PC-3 (cell line): ENCODE results near the gene PLIN4. TPM values are rescaled to one million over a fixed set of nuclear protein-coding genes. Genes with fewer than 3 reads are reported as not detected.

ENCODE experiments used
- ATAC-seq: fragments of 200-7000 bp; cut with Tn5 transposase; 2 replicates; pipeline ENCODE4 v1.9.1; 2020; ENCODE audit warnings: mild to moderate bottlenecking, moderate library complexity
- BruUV-seq: library from RNA; stranded (reverse); fragments of 400-500 nt; replicated peaks from 2 replicates; lab custom pipeline; 2021; lab: Mats Ljungman, UMichigan
- CTCF ChIA-PET: fragments of 300-600 bp; sonication (Branson Sonifier 250); formaldehyde crosslinking; loops from one replicate; lab custom pipeline; 2022; ENCODE audit warnings: antibody characterized with exemption; lab: Charles Lee
- POLR2A ChIA-PET: fragments of 300-600 bp; sonication (Branson Sonifier 250); formaldehyde crosslinking; loops from one replicate; lab custom pipeline; 2022; ENCODE audit warnings: antibody characterized with exemption; ENCODE audit not compliant: unreplicated experiment; lab: Charles Lee
- DNase-seq: peaks from one replicate; pipeline ENCODE4 v3.0.0-alpha.2; 2015
- H2AFZ ChIP-seq: fragments of 300-600 bp; sonication (generic); 2 replicates; pipeline ENCODE4 v1.6.0; 2016; ENCODE audit warnings: antibody characterized with exemption, low read length
- H3F3A ChIP-seq: fragments of 300-600 bp; sonication (generic); one replicate; pipeline ENCODE4 v1.6.0; 2017; ENCODE audit warnings: antibody characterized with exemption, low read length, control low read depth, mild to moderate bottlenecking; ENCODE audit not compliant: unreplicated experiment
- H3K27ac ChIP-seq: fragments of 300-600 bp; sonication (generic); 2 replicates; pipeline ENCODE4 v1.5.1; 2016; ENCODE audit warnings: mild to moderate bottlenecking, low read length
- H3K27me3 ChIP-seq: fragments of 300-600 bp; sonication (generic); 2 replicates; pipeline ENCODE4 v1.6.1; 2016; ENCODE audit warnings: low read length, mixed read lengths
- H3K36me3 ChIP-seq: fragments of 300-600 bp; sonication (generic); 2 replicates; pipeline ENCODE4 v1.6.1; 2016; ENCODE audit warnings: low read depth, mixed run types, low read length, mixed read lengths
- H3K4me1 ChIP-seq: fragments of 300-600 bp; sonication (generic); 2 replicates; pipeline ENCODE4 v1.5.1; 2016; ENCODE audit warnings: low read length; ENCODE audit not compliant: insufficient read depth
- H3K4me2 ChIP-seq: fragments of 300-600 bp; sonication (generic); 2 replicates; pipeline ENCODE4 v1.6.0; 2016; ENCODE audit warnings: low read length
- H3K4me3 ChIP-seq: fragments of 300-600 bp; sonication (generic); 2 replicates; pipeline ENCODE4 v1.5.1; 2016; ENCODE audit warnings: mild to moderate bottlenecking, low read length, mixed read lengths
- H3K79me2 ChIP-seq: fragments of 300-600 bp; sonication (generic); 2 replicates; pipeline ENCODE4 v1.6.1; 2017; ENCODE audit warnings: low read length, mixed read lengths
- H3K9ac ChIP-seq: fragments of 300-600 bp; sonication (generic); 2 replicates; pipeline ENCODE4 v1.6.0; 2016; ENCODE audit warnings: mild to moderate bottlenecking, low read length
- H3K9me2 ChIP-seq: fragments of 300-600 bp; sonication (generic); replicated peaks from 2 replicates; pipeline ENCODE4 v1.6.1; 2016; ENCODE audit warnings: mixed run types, low read length, mixed read lengths
- H3K9me3 ChIP-seq: fragments of 300-600 bp; sonication (generic); 2 replicates; pipeline ENCODE4 v1.6.1; 2016; ENCODE audit warnings: low read length, mixed read lengths
- H4K20me1 ChIP-seq: fragments of 300-600 bp; sonication (generic); 2 replicates; pipeline ENCODE4 v1.6.1; 2016; ENCODE audit warnings: low read length, mixed read lengths
- EZH2 ChIP-seq: fragments of 300-600 bp; sonication (generic); IDR thresholded peaks from one replicate; pipeline ENCODE4 v1.6.1; 2017; ENCODE audit warnings: antibody characterized with exemption, mild to moderate bottlenecking, low read length; ENCODE audit not compliant: unreplicated experiment
- EZH2phosphoT487 ChIP-seq: fragments of 300-600 bp; sonication (generic); IDR thresholded peaks from 2 replicates; pipeline ENCODE4 v1.6.1; 2018; ENCODE audit warnings: mild to moderate bottlenecking, antibody characterized with exemption, low read length, borderline replicate concordance
- intact Hi-C: fragments of 100-400 bp; cut with micrococcal nuclease; formaldehyde crosslinking; loops from 2 replicates; pipeline ENCODE4 v1.9.0; 2023
- total RNA-seq: library from RNA; depleted of rRNA; stranded (reverse); fragments of >200 nt; gene quantifications from 2 replicates; pipeline ENCODE4 v1.2.3, GENCODE V29; 2014
- TF ChIP-seq, protein P1 (sequence below): fragments of 300-600 bp; sonication (generic); conservative IDR thresholded peaks from 2 replicates; pipeline ENCODE4 v1.5.1; 2017; ENCODE audit warnings: antibody characterized with exemption, low read depth, mild to moderate bottlenecking, low read length

Gene PLIN4
- total RNA-seq, 1 experiment from 2014 or later, result 9.1 TPM

DNA sequence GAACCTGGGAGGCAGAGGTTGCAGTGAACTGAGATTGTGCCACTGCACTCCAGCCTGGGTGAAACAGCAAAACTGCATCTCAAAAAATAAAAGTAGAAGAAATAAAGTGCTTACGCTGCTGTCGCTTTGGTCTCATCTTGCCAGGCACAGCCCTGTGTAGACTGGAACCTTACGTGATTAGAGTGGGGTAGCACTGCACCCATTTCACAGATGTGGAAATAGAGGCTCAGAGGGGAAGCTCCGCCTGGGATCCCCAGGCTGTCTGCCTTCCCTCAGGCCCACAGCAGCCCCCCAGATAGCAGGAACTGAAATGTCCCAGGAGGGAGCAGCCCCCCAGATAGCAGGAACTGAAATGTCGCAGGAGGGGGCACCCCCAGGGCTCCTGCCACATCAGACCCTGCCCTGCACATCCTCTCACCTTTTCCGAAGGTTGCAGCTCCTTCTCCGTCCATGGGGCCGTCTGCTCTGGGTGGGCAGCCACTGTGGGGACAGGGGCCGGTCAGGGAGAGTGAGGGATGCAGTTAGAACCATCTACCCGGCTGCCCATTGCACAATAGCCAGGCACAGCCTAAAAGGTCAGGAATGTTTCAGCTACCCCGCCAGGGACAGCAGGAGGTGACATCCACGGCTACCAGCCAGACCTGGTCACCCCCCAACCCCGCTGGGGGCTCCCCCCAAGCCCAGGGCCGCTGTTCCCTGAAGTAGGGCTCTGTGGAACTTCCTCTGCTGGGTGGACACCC, 1.9 kb downstream of the PLIN4 start:
- no peak overlapping the region for H3K9ac ChIP-seq
- H3K9me3 ChIP-seq, result no peaks in the 10 kb centered on the region
- TF ChIP-seq, protein P1, sequence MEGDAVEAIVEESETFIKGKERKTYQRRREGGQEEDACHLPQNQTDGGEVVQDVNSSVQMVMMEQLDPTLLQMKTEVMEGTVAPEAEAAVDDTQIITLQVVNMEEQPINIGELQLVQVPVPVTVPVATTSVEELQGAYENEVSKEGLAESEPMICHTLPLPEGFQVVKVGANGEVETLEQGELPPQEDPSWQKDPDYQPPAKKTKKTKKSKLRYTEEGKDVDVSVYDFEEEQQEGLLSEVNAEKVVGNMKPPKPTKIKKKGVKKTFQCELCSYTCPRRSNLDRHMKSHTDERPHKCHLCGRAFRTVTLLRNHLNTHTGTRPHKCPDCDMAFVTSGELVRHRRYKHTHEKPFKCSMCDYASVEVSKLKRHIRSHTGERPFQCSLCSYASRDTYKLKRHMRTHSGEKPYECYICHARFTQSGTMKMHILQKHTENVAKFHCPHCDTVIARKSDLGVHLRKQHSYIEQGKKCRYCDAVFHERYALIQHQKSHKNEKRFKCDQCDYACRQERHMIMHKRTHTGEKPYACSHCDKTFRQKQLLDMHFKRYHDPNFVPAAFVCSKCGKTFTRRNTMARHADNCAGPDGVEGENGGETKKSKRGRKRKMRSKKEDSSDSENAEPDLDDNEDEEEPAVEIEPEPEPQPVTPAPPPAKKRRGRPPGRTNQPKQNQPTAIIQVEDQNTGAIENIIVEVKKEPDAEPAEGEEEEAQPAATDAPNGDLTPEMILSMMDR, result no peak
- no peaks in the 10 kb centered on the region for H3F3A ChIP-seq
- POLR2A ChIA-PET, result no interaction called here
- DNase-seq (no peak), ATAC-seq (no peak)
- CTCF ChIA-PET, result no interaction called here
- no peak overlapping the region for H2AFZ ChIP-seq
- H3K4me3 ChIP-seq, result no peak overlapping the region
- no peaks in the 10 kb centered on the region for H3K27me3 ChIP-seq
- H3K4me1 ChIP-seq, result peaks cover 19% of the 10 kb centered on the region
- H4K20me1 ChIP-seq, result no peaks in the 10 kb centered on the region
- no TSS peak for BruUV-seq
- intact Hi-C loops, result loop anchor here (5.0 kb wide), 1 partner anchor 44 kb away; the partner anchor contains the start of gene HDGFL2
- H3K4me2 ChIP-seq, result no peak overlapping the region
- H3K36me3 ChIP-seq, result no peaks in the 10 kb centered on the region
- no peaks in the 10 kb centered on the region for H3K9me2 ChIP-seq
- no peak overlapping the region for H3K27ac ChIP-seq
- no peaks in the 10 kb centered on the region for H3K79me2 ChIP-seq

DNA sequence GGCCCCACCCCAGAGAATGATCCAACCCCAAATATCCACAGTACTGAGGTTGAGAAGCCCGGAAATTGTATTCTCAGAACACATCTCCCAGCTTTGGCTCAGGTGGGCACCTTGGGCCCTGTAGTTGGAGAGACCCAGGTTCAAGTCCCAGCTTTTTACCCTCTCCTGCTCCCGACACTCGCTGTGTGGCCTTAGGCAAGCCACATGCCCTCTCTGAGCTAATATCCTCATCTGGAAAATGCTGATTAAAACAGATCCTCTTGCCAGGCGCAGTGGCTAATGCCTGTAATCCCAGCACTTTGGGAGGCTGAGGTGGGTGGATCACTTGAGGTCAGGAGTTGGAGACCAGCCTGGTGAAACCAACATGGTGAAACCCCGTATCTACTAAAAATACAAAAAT, 2.6 kb downstream of the PLIN4 start:
- Histone ChIP-seq H2AFZ (no peak overlapping the region), H3K79me2 (no peaks in the 10 kb centered on the region), H3F3A (no peaks in the 10 kb centered on the region), H3K4me2 (no peak overlapping the region), H3K4me3 (no peak overlapping the region), H4K20me1 (no peaks in the 10 kb centered on the region), H3K9me3 (no peaks in the 10 kb centered on the region), H3K9ac (no peak overlapping the region), H3K9me2 (no peaks in the 10 kb centered on the region), H3K27ac (no peak overlapping the region), H3K36me3 (no peaks in the 10 kb centered on the region), H3K27me3 (no peaks in the 10 kb centered on the region), H3K4me1 (peaks cover 15% of the 10 kb centered on the region)
- CTCF ChIA-PET, result no interaction called here
- TF ChIP-seq EZH2 (no peak), EZH2phosphoT487 (no peak)
- TF ChIP-seq, protein P1, result no peak
- POLR2A ChIA-PET, result no interaction called here
- ATAC-seq (no peak), DNase-seq (no peak)
- BruUV-seq, result TSS peak; percentile 11
- intact Hi-C loops, result loop anchor here (5.0 kb wide), 1 partner anchor 43 kb away; the partner anchor contains the start of gene HDGFL2

DNA sequence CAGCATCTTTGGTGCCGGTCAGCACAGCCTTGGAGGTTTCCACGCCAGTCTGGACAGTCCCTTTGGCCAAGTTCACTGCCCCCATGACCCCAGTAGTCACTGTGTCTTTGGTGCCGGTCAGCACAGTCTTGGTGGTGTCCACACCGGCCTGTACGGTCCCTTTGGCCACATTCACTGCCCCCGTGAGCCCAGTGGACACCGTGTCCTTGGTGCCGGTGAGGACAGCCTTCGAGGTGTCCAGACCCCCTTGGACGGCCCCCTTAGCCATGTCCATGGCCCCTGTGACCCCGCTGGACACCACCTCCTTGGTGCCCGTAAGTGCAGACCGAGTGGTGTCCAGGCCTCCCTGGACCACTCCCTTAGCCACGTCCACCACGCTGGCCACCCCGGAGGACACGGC, 5.0 kb downstream of the PLIN4 start:
- Histone ChIP-seq H4K20me1 (no peaks in the 10 kb centered on the region), H3K4me1 (peaks cover 7% of the 10 kb centered on the region), H3K9me3 (no peaks in the 10 kb centered on the region), H3K36me3 (no peaks in the 10 kb centered on the region), H3F3A (no peaks in the 10 kb centered on the region), H3K27ac (no peak overlapping the region), H3K79me2 (no peaks in the 10 kb centered on the region), H2AFZ (no peak overlapping the region), H3K9ac (no peak overlapping the region), H3K27me3 (no peaks in the 10 kb centered on the region), H3K4me2 (no peak overlapping the region), H3K4me3 (no peak overlapping the region), H3K9me2 (no peaks in the 10 kb centered on the region)
- BruUV-seq, result no TSS peak
- CTCF ChIA-PET, result no interaction called here
- ATAC-seq (no peak), DNase-seq (no peak)
- TF ChIP-seq, protein P1, result no peak
- no peak for TF ChIP-seq EZH2phosphoT487
- no peak for TF ChIP-seq EZH2
- intact Hi-C loops, result no loop called here
- POLR2A ChIA-PET, result no interaction called here
